NCI-H446 (cell line): Measurements from ENCODE around the gene PRDM1.

Experiments used
- DNase-seq, 2 experiments: peaks; one replicate each; lab custom pipeline; 2025; lab: John Stamatoyannopoulos, UW

Gene PRDM1

GRCh38 chr6:106116125-106116832, 30.1 kb downstream of the PRDM1 start:
- peak in 1 of 2 experiments; percentile 4 for DNase-seq

DNA sequence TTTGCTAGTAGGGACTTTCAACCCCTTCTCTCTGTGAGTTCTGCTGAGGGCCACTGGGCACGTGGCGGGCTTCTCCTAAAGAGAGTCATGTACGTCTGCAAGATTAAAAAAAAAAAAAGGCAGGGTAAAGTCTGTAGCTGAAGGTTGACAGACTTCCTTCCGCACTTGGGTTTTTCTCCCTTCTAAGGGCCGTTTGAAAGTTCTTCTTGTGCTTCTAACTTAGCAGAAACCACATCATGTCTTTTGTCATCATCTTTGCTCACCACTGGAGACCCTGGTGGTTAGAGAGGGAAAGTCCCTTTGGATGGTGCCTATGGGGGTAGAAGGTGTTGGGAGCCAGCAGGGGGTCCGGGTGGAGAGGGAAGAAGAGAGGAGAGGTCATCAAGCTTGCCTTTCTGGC, 31.4 kb downstream of the PRDM1 start:
- no peak for DNase-seq

DNA sequence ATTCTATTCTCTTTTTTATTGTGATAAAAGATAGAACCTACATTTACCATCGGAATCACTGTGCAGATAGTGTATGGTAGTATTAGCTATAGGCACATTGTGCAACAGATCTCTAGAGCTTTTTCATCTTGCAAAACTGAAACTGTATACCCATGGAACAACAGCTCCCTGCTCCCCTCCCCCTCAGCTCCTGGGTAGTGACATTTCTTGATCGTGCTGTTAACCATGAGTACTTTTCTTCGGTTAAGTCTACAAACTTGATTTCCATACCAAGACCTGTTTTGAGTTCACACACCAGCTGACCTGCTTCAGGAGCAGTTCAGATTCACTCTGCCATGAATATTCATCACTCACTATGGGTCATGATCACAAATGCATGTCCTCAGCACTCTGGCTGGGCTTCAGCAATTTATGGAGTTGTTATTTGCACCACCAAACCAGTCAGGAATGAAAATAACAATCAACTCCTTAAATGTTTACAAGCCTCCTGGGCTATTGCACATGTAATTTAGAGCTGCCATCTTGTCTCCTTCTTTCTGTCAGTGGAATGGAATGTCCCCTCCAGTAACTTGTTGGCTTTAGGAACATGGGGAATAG, 32.8 kb downstream of the PRDM1 start:
- DNase-seq, result no peak

DNA sequence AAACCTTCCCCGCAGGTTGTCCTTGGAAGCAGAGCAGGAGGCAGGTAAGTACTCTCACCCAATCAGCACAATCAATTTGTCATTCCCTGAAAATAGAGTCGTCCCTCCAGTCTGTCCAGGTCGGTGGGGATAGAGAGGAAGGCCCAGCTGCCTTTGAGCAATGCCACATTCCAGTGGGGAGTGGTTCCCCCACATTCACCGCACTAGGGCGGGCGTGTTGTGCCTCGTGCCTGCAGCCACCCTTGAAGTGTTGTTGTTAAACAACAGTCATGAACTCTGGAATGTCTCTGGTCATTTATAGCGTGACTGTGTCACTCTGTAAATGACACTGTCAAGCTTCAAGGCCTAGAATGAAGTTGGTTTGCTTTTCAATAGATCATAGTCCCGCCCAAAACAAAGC, 33.4 kb downstream of the PRDM1 start:
- DNase-seq, result no peak

DNA sequence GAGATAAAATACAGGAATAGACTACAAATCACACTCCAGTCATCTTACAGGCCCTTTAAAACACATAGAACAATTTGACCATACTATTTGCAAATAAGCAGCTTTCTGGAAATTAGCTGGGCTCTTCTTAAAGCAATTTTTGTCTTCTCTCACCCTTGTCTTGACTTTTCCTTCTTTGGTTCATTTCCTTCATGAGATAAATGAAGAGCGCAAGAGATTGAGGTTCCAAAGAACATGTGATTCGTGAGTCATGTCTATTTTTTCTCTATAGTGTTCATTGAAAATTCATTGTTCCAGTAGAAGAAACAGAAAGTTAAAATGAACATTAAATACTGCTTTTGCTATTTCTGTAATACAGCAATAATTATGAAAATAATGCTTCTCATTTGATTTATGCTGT, 33.9 kb downstream of the PRDM1 start:
- no peak for DNase-seq

DNA sequence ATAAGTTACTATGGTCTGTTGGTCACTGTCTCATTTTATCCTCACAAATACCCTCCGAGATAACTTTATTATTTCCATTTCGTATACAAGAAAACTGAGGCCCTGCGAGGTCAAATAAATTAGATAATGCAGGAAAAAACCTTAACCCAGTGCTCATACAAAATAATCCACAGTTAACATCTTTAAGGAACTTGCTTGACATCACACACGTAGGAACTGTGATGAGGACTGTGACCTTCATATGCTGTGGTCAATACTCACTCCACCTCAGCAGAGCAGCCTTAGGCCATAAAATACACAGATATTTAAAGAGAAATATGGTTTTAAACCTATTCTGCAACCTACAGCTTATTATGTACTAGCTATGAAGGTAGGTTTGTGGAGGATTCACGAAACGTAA, 34.3 kb downstream of the PRDM1 start:
- DNase-seq, result no peak

- DNase-seq, result no peak
Measured at GRCh38 chr6:106122306-106122918, 36.3 kb downstream of the PRDM1 start.

DNA sequence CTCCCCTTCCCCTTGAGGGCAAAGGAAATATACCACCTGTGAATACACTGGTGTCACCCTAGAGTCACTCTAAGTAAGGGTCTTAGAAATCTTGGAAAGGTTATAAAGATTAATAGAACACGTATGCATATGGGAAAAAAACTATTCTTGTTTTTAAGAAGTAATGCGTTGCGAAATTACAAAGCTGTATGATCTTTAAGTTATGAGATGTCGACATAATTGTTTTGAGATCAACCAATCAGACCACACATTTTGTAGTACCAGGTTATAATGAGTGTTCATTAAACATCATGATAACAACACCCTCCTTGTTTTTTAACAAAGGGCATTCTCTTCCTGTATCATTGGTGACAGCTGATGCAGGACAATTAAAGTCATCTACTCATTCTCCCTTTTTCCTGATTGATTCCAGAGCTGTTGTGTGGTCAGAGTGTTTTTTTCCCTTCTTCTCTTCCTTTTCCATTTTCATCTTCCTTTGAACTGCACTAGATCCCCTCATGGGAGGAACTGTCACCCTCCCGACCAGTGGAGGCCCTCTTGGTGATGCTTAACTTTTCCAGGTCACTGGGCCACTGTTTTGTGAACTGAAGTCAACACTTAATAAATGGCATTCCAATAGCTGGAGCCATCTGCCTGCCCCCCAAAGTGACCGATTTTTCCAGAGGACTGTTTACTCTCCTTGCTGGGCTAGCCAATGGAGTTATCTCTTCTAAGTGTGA, 37.0 kb downstream of the PRDM1 start:
- DNase-seq, result no peak

GRCh38 chr6:106124015-106124414, 37.9 kb downstream of the PRDM1 start:
- DNase-seq, result no peak

DNA sequence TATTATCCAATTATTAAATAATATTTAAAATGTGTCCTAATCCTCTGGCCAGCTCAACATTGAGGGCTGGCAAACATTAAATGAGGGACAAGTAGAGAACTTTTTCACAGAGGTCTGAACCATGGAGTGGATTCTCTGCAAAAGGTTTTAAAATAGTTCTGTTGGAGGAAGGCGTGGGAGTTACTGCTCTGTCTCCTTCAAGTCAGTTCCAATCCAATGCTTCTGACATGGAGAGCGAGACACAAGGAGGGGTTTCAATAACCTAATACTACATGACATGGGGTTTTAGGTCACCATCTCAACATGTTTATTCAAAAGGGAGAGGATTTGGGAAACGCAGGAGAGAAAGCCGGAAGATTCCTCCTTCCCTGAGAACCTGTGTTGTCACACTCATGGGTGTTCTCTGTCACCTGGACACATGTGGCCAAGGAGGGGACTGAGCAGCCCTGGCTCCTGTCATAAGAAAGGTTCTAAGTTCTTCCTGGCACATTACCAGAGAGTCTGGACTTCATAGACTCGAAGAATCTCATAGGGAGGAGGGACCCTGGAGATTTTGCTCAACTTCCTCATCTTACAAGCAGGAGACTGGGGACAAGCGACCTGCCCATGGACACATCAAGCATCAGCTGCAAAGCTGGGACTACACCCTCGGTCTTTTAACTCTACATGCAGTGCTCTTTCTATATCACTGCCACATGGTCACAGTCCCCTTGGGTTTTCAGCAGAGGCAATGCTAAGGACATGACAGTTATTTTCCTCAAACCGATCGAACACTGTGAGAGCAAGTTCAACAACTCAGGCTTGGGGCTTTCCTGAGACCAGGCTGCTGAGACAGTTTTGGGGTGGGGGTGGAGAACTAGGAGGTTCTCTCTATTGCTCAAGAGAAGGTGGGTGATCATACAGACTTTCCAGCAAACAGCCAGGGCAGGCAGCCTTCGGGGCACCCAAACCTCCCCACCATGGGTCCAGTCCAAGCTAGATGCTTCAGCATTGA, 38.6 kb downstream of the PRDM1 start:
- no peak for DNase-seq

DNA sequence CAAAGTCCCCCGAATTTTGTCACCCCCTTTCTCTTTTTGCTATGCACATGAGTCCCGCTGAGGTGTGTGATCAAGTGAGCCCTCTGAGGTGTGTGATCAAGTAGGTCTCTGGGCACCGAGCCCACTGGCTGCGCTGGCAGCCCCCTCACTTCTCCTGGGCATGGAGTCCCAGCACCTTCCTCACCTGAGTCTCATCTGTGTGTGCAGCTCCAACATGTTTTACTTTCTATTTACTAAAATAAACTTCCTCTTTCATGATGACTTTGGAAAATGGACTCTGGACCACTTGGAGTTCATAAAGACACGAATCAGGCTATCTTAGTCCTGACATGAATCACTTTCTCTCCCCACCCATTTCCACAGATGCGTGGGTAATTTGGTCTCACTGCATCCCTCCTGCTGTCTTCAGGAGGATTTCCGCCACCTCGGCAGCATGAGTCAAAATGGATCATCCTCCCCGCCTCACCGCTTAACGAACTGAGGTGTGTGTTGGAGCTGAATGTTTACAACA, 39.8 kb downstream of the PRDM1 start:
- DNase-seq, result no peak

- DNase-seq, result no peak
Measured at GRCh38 chr6:106126482-106126881, 40.3 kb downstream of the PRDM1 start.

GRCh38 chr6:106128981-106129781, 43.0 kb downstream of the PRDM1 start:
- no peak for DNase-seq

DNA sequence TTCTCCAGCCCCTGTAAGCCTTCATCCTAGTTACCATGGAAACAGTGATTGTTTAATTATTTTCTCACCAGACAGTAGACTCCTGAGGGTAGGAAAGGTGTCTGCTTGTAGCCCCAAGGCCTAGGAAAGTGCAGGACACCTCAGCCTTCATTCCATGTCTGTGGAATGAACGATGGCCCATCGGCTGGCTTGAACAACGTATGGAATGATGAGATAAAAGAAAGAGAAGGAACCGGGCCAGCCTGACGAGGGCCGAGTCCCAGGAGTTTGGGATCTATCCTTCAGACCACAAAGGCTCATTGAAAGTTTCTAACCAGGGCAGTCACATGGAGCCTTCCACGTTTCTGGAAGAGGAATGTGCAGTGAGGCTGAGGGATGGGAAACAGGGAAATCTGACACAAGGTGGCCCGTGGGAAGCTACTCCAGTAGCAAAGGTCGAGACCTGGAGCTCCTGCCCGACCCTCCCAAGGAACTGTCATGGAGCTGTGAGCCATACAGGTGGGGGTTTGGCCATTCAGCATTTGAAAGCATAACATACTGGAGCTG, 46.1 kb downstream of the PRDM1 start:
- DNase-seq, result no peak

DNA sequence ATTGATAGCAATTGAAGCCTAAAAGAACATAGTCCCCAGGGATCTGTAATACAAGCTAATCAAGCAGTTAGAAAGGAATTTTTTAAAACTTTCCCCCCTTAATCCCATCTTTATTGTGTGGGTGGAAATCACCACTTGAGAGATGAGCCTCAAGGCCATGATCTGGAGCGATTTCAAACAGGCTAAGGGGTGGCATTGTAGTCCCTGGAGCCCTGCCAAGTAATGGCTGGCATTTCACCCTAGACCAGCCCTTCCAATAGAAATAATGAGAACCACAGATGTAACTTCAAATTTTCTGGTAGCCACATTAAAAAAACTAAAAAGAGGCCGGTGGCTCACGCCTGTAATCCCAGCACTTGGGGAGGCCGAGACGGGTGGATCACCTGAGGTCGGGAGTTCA, 46.9 kb downstream of the PRDM1 start:
- DNase-seq, result peak in 1 of 2 experiments; percentile 5

DNA sequence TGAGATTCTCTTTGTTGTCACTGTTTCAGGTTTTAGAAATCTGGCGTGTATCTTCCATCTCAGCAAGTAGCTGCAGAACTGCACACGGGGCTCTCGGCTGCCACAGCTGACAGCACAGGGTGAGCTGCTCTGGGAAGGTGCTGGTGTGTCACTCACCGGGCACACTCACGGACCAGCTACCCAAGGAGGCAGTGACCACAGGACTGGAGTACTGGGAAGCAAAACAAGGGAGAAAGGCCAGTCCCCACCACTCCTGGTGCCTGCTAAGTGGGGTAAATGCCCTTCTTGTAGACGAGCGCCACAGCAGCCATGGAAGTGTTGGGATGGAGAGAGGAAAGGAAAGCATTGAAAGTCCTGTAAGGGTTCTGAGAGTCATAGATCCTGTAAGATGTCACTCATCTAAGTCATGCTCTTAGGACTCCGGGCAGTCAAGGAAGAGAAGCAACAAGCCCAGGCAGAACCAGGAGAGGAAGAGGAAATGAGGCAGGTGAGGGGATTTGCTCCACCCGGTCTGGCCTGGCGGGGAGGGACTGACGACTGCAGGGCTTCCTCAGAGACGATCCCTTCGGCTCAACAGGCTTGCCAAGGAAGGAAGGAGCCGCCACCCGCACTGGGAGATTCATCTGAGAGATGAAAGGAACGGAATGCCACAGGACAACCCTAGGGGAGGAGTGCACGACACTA, 48.1 kb downstream of the PRDM1 start:
- no peak for DNase-seq

- no peak for DNase-seq
Measured at GRCh38 chr6:106134906-106135634, 48.9 kb downstream of the PRDM1 start.

DNA sequence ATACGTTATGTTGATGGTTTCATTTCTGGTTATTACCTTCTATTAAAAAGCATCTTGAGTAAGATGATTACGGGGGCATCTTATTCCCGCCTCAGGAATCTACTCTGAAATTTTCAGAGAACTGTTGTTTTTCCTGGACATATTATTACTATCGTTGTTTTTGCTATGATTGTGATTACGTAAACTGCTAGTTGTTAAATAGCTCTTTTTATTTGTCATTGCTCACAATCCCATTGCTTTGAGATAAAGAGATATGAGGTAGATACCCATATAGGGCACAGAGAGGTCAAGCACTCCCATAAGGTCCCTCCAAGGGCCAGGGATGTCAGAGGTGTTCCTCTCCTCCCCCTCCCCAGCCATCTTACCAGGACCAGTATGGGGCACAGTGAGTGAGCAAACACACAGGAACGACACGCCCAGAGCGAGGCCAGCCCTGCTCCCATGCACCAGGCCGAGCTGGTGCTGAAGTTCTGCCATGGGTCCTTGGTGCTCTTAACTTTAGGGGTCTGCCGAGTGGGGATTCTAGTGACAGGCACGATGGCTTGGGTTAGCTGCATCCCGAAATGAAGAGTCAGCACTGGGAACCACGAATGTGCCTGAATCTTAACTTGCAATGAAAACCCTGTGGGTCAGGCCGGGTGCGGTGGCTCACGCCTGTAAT, 49.9 kb downstream of the PRDM1 start:
- no peak for DNase-seq
